ENCODE results near the gene MAP2K6. TPM values are rescaled to one million over a fixed set of nuclear protein-coding genes. Genes with fewer than 3 reads are reported as not detected.

The MAP2K6 gene
- total and polyA plus RNA-seq, 10 donors, result 3.4 to 36.3 (median 10.2) TPM

- peaks cover 0 to 8% (median 2%) of the 10 kb centered on the region in 6 donors for H3K4me1 ChIP-seq
- no peak overlapping the region for H3K4me3 ChIP-seq
- H3K36me3 ChIP-seq, result peaks cover 0 to 97% (median 17%) of the 10 kb centered on the region in 6 donors
- DNase-seq, result no peak
- WGBS, 5 donors, result 39 to 51% (median 44%) methylated on average over 9 of the region's 9 CpGs
- H3K27ac ChIP-seq, result no peak overlapping the region
- intact Hi-C loops (cut with DNase I; ENCODE audit: low total_unique reads), result loop anchor here (5.0 kb wide), 1 partner anchor 189 kb away; no protein-coding TSS in a partner anchor
- TF ChIP-seq CTCF (IDR thresholded peaks at IDR 0.05 in 8 of 11, conservative IDR thresholded peaks at IDR 0.05 in 3 of 11), result peak; percentile 46 to 83 (median 76)
- TF ChIP-seq POLR2AphosphoS5 (IDR thresholded peaks at IDR 0.05), result no peak
- no peaks in the 10 kb centered on the region for H3K27me3 ChIP-seq (replicated peaks in 1 of 7)
- no peaks in the 10 kb centered on the region for H3K9me3 ChIP-seq
Measured at GRCh38 chr17:69525920-69526841, 111.7 kb downstream of the MAP2K6 start.

GRCh38 chr17:69528035-69528434 lies 113.5 kb downstream of the MAP2K6 start:
- intact Hi-C loops (cut with DNase I; ENCODE audit: low total_unique reads), result loop anchor here (5.0 kb wide), 1 partner anchor 191 kb away; no protein-coding TSS in a partner anchor
- H3K36me3 ChIP-seq, result peaks cover 0 to 98% (median 26%) of the 10 kb centered on the region in 6 donors
- 74 to 89% (median 84%) methylated on average over 5 of the region's 5 CpGs for WGBS, 5 donors
- no peak overlapping the region for H3K27ac ChIP-seq
- TF ChIP-seq POLR2AphosphoS5 (IDR thresholded peaks at IDR 0.05), result no peak
- TF ChIP-seq CTCF (IDR thresholded peaks at IDR 0.05 in 8 of 11, conservative IDR thresholded peaks at IDR 0.05 in 3 of 11), result no peak
- TF ChIP-seq POLR2A (IDR thresholded peaks at IDR 0.05), result no peak
- peaks cover 0 to 5% (median 2%) of the 10 kb centered on the region in 6 donors for H3K4me1 ChIP-seq
- H3K4me3 ChIP-seq, result no peak overlapping the region
- H3K9me3 ChIP-seq, result no peaks in the 10 kb centered on the region
- no peaks in the 10 kb centered on the region for H3K27me3 ChIP-seq (replicated peaks in 1 of 7)
- DNase-seq, result no peak

- intact Hi-C loops (cut with DNase I; ENCODE audit: low total_unique reads), result no loop called here
- no peak overlapping the region for H3K4me3 ChIP-seq
- no peak for DNase-seq
- TF ChIP-seq POLR2A (IDR thresholded peaks at IDR 0.05) (no peak), POLR2AphosphoS5 (IDR thresholded peaks at IDR 0.05) (no peak), CTCF (IDR thresholded peaks at IDR 0.05 in 8 of 11, conservative IDR thresholded peaks at IDR 0.05 in 3 of 11) (no peak)
- H3K9me3 ChIP-seq, result no peaks in the 10 kb centered on the region
- H3K27ac ChIP-seq, result no peak overlapping the region
- 87 to 92% (median 91%) methylated on average over 11 of the region's 11 CpGs for WGBS, 5 donors
- H3K4me1 ChIP-seq, result no peaks in the 10 kb centered on the region
- H3K36me3 ChIP-seq, result peaks cover 0 to 98% (median 28%) of the 10 kb centered on the region in 6 donors
- H3K27me3 ChIP-seq (replicated peaks in 1 of 7), result no peaks in the 10 kb centered on the region
Measured at GRCh38 chr17:69533481-69534234, 119.2 kb downstream of the MAP2K6 start.

Measured in spleen (tissue), 11 donors.